ENCODE measurements around the gene DPF3.

GRCh38 chr14:72741826-72742117 lies 152.1 kb downstream of the DPF3 start:
- TF ChIP-seq CTCF (IDR thresholded peaks at IDR 0.05; ENCODE audit: insufficient read depth, low read length, poor library complexity, severe bottlenecking) (no peak), EZH2phosphoT487 (conservative IDR thresholded peaks at IDR 0.05; ENCODE audit: low read length) (no peak)
